Measurements from ENCODE around the gene MPP4. TPM values are rescaled to one million over a fixed set of nuclear protein-coding genes. Genes with fewer than 3 reads are reported as not detected.

Gene MPP4
- total RNA-seq, 1 experiment from 2014 or later = not detected

DNA sequence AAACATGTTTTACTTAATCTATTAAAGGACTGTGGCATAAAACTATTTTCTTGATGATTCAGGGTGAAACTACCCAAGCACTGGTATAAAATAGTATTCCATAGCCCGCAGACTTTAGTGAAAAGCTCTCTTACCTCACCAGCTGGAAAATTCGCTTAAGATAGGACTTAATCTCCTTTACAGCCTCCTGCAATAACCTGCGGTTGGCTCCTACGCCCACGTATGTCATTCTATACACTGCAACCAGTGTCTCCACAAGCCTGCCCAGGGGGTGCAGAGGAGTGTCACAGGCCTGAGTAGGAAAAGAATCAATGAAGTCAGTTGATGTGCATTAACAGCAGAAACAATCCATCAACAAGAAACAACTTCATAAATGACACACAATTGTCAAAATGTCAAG is 11.3 kb upstream of the MPP4 start:
- intact Hi-C loops (cut with micrococcal nuclease; ENCODE audit: unreplicated experiment) = no loop called here

DNA sequence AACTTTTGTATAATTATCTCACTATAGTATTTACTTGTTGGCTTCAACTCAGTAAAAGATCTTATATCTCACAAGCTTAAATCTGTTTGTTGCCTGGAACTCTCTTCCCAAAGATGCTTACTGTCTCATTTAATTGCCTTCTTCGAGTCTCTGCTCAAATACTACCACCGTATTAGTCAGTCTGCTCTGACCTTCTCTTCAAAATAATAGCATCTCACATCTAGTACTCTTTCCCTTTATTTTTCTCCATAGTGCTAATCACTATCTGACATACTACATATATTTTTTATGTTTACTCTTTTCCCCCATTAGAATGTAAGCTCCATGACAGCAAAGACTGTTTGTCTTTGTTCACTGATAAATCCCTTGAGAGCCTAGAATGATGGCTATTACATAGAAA is 10.6 kb upstream of the MPP4 start:
- in situ Hi-C loops (cut with HindIII; ENCODE audit: low pct_unique_long_range_greater_than_20kb, low sequenced_read_pairs) = no loop called here
- no TSS peak for BruUV-seq (replicated peaks)
- TF ChIP-seq SIN3A (IDR thresholded peaks at IDR 0.05; ENCODE audit: borderline replicate concordance, insufficient read depth, low read depth, low read length) (no peak), POLR2AphosphoS5 (IDR thresholded peaks at IDR 0.05; ENCODE audit: low read depth, low read length) (no peak), TCF7L2 (IDR thresholded peaks at IDR 0.05; ENCODE audit: low read depth, low read length) (no peak)
- TF ChIP-seq, protein P1, sequence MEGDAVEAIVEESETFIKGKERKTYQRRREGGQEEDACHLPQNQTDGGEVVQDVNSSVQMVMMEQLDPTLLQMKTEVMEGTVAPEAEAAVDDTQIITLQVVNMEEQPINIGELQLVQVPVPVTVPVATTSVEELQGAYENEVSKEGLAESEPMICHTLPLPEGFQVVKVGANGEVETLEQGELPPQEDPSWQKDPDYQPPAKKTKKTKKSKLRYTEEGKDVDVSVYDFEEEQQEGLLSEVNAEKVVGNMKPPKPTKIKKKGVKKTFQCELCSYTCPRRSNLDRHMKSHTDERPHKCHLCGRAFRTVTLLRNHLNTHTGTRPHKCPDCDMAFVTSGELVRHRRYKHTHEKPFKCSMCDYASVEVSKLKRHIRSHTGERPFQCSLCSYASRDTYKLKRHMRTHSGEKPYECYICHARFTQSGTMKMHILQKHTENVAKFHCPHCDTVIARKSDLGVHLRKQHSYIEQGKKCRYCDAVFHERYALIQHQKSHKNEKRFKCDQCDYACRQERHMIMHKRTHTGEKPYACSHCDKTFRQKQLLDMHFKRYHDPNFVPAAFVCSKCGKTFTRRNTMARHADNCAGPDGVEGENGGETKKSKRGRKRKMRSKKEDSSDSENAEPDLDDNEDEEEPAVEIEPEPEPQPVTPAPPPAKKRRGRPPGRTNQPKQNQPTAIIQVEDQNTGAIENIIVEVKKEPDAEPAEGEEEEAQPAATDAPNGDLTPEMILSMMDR (IDR thresholded peaks at IDR 0.05) = no peak
- TF ChIP-seq, protein P2, sequence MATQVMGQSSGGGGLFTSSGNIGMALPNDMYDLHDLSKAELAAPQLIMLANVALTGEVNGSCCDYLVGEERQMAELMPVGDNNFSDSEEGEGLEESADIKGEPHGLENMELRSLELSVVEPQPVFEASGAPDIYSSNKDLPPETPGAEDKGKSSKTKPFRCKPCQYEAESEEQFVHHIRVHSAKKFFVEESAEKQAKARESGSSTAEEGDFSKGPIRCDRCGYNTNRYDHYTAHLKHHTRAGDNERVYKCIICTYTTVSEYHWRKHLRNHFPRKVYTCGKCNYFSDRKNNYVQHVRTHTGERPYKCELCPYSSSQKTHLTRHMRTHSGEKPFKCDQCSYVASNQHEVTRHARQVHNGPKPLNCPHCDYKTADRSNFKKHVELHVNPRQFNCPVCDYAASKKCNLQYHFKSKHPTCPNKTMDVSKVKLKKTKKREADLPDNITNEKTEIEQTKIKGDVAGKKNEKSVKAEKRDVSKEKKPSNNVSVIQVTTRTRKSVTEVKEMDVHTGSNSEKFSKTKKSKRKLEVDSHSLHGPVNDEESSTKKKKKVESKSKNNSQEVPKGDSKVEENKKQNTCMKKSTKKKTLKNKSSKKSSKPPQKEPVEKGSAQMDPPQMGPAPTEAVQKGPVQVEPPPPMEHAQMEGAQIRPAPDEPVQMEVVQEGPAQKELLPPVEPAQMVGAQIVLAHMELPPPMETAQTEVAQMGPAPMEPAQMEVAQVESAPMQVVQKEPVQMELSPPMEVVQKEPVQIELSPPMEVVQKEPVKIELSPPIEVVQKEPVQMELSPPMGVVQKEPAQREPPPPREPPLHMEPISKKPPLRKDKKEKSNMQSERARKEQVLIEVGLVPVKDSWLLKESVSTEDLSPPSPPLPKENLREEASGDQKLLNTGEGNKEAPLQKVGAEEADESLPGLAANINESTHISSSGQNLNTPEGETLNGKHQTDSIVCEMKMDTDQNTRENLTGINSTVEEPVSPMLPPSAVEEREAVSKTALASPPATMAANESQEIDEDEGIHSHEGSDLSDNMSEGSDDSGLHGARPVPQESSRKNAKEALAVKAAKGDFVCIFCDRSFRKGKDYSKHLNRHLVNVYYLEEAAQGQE (IDR thresholded peaks at IDR 0.05; ENCODE audit: insufficient read depth in 1 of 2, low read depth in 2 of 2, low read length in 1 of 2) = no peak
- ChIA-PET POLR2A (no interaction called here), CTCF (no interaction called here)
- Histone ChIP-seq H3K36me3 (ENCODE audit: control insufficient read depth, insufficient read depth, low read length) (peaks cover 55% of the 10 kb centered on the region), H3K27ac (ENCODE audit: low read length) (no peak overlapping the region), H3K4me1 (ENCODE audit: control insufficient read depth, insufficient read depth, low read length) (no peaks in the 10 kb centered on the region), H3K4me3 (ENCODE audit: low read depth in 2 of 2, low read length in 2 of 2) (no peak overlapping the region), H3K27me3 (ENCODE audit: control insufficient read depth, insufficient read depth, low read length) (no peaks in the 10 kb centered on the region), H3K9me3 (ENCODE audit: control insufficient read depth, insufficient read depth, low read depth, low read length) (no peaks in the 10 kb centered on the region)
- intact Hi-C loops (cut with micrococcal nuclease; ENCODE audit: unreplicated experiment) = no loop called here
- no peak for DNase-seq (ENCODE audit: low read depth, low spot score)
- ATAC-seq = no peak

More for the DNA sequence above, 11.3 kb upstream of the MPP4 start:
- BruUV-seq (replicated peaks) = no TSS peak
- ChIA-PET CTCF (no interaction called here), POLR2A (interaction anchor here (0.6 kb wide), 1 partner anchor 53 kb away, joined by 3 read pairs; no protein-coding TSS in a partner anchor)
- no peak overlapping the region for H3K4me3 ChIP-seq (ENCODE audit: low read depth in 2 of 2, low read length in 2 of 2)
- H3K9me3 ChIP-seq (ENCODE audit: control insufficient read depth, insufficient read depth, low read depth, low read length) = no peaks in the 10 kb centered on the region
- no peak for TF ChIP-seq POLR2AphosphoS5 (IDR thresholded peaks at IDR 0.05; ENCODE audit: low read depth, low read length)
- TF ChIP-seq, protein P2 (IDR thresholded peaks at IDR 0.05; ENCODE audit: insufficient read depth in 1 of 2, low read depth in 2 of 2, low read length in 1 of 2) = no peak
- TF ChIP-seq TCF7L2 (IDR thresholded peaks at IDR 0.05; ENCODE audit: low read depth, low read length) = no peak
- TF ChIP-seq, protein P1 (IDR thresholded peaks at IDR 0.05) = no peak
- TF ChIP-seq SIN3A (IDR thresholded peaks at IDR 0.05; ENCODE audit: borderline replicate concordance, insufficient read depth, low read depth, low read length) = no peak
- H3K27me3 ChIP-seq (ENCODE audit: control insufficient read depth, insufficient read depth, low read length) = no peaks in the 10 kb centered on the region
- ATAC-seq (no peak), DNase-seq (ENCODE audit: low read depth, low spot score) (no peak)
- in situ Hi-C loops (cut with HindIII; ENCODE audit: low pct_unique_long_range_greater_than_20kb, low sequenced_read_pairs) = no loop called here
- H3K4me1 ChIP-seq (ENCODE audit: control insufficient read depth, insufficient read depth, low read length) = no peaks in the 10 kb centered on the region
- no peak overlapping the region for H3K27ac ChIP-seq (ENCODE audit: low read length)
- H3K36me3 ChIP-seq (ENCODE audit: control insufficient read depth, insufficient read depth, low read length) = peaks cover 55% of the 10 kb centered on the region
